ENCODE results near the gene ACSL6. TPM values are rescaled to one million over a fixed set of nuclear protein-coding genes. Genes with fewer than 3 reads are reported as not detected.

Gene ACSL6
- total and polyA plus RNA-seq, 2 donors (not counting 1 experiment from before 2014, with no cell fraction given) = 0.02 to 0.33 TPM

DNA sequence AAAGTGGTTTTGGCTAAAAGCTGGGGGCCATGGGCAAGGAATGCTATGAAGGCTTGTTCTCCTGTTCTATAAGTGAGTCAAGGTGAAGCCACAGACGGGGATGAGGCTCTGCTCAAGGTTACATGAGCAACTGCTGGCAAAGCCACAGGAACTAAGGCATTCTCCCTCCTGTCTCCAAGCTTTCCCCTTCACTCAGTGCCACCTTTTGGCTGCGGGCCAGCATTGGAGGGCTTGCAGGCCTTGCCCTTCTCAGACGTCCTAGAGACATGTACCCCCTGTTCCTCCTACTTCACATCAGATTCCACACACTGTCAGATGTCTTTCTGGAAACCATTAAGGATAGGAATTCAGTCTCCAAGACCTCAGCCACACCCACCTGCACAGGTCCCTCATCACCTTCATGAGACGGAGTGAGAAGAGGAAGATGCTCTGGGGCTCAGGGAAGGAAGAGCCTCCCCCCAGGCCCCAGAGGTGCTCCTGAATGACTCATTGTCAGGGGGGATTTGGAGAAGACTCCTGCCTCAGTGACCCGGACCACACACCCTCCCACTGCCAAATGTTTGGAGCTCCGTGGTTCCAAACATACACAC, 45.5 kb downstream of the ACSL6 start:
- Histone ChIP-seq H3K36me3 (ENCODE audit: control insufficient read depth, insufficient read depth, low read length) (no peaks in the 10 kb centered on the region), H4K20me1 (ENCODE audit: control insufficient read depth, extremely low read depth, insufficient read depth, low read length) (no peaks in the 10 kb centered on the region), H3K79me2 (ENCODE audit: control insufficient read depth, insufficient read depth, low read length) (no peaks in the 10 kb centered on the region), H3K4me2 (ENCODE audit: extremely low read depth, insufficient read depth, low read length) (no peak overlapping the region), H2AFZ (ENCODE audit: low read length) (no peak overlapping the region), H3K4me3 (replicated peaks in 1 of 4; ENCODE audit: control extremely low read depth in 1 of 4, insufficient read depth in 1 of 4, low read depth in 3 of 4, low read length in 4 of 4) (no peak overlapping the region), H3K27me3 (ENCODE audit: control insufficient read depth, insufficient read depth, low read length) (no peaks in the 10 kb centered on the region), H3K9me3 (ENCODE audit: control insufficient read depth, insufficient read depth, low read depth, low read length) (no peaks in the 10 kb centered on the region), H3K9ac (ENCODE audit: insufficient read depth, low read length) (no peak overlapping the region), H3K27ac (ENCODE audit: insufficient read depth, low read length) (no peak overlapping the region), H3K4me1 (ENCODE audit: control insufficient read depth, extremely low read depth, insufficient read depth, low read length) (no peaks in the 10 kb centered on the region)
- TF ChIP-seq EZH2 (IDR thresholded peaks at IDR 0.05; ENCODE audit: low read length, missing control alignments) = no peak
- TF ChIP-seq, protein P1, sequence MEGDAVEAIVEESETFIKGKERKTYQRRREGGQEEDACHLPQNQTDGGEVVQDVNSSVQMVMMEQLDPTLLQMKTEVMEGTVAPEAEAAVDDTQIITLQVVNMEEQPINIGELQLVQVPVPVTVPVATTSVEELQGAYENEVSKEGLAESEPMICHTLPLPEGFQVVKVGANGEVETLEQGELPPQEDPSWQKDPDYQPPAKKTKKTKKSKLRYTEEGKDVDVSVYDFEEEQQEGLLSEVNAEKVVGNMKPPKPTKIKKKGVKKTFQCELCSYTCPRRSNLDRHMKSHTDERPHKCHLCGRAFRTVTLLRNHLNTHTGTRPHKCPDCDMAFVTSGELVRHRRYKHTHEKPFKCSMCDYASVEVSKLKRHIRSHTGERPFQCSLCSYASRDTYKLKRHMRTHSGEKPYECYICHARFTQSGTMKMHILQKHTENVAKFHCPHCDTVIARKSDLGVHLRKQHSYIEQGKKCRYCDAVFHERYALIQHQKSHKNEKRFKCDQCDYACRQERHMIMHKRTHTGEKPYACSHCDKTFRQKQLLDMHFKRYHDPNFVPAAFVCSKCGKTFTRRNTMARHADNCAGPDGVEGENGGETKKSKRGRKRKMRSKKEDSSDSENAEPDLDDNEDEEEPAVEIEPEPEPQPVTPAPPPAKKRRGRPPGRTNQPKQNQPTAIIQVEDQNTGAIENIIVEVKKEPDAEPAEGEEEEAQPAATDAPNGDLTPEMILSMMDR (conservative IDR thresholded peaks at IDR 0.05 in 1 of 2, IDR thresholded peaks at IDR 0.05 in 1 of 2; ENCODE audit: low read depth in 1 of 2, low read length in 2 of 2) = no peak
- no peak for DNase-seq (ENCODE audit: low read depth in 2 of 2)

GRCh38 chr5:131959906-131960305, 51.6 kb downstream of the ACSL6 start:
- H3K9me3 ChIP-seq (ENCODE audit: control insufficient read depth, insufficient read depth, low read depth, low read length) = no peaks in the 10 kb centered on the region
- DNase-seq (ENCODE audit: low read depth in 2 of 2) = no peak
- no peak overlapping the region for H2AFZ ChIP-seq (ENCODE audit: low read length)
- TF ChIP-seq EZH2 (IDR thresholded peaks at IDR 0.05; ENCODE audit: low read length, missing control alignments) = no peak
- TF ChIP-seq, protein P1 (conservative IDR thresholded peaks at IDR 0.05 in 1 of 2, IDR thresholded peaks at IDR 0.05 in 1 of 2; ENCODE audit: low read depth in 1 of 2, low read length in 2 of 2) = no peak
- no peaks in the 10 kb centered on the region for H3K36me3 ChIP-seq (ENCODE audit: control insufficient read depth, insufficient read depth, low read length)
- no peaks in the 10 kb centered on the region for H4K20me1 ChIP-seq (ENCODE audit: control insufficient read depth, extremely low read depth, insufficient read depth, low read length)
- H3K27me3 ChIP-seq (ENCODE audit: control insufficient read depth, insufficient read depth, low read length) = no peaks in the 10 kb centered on the region
- no peaks in the 10 kb centered on the region for H3K79me2 ChIP-seq (ENCODE audit: control insufficient read depth, insufficient read depth, low read length)
- no peaks in the 10 kb centered on the region for H3K4me1 ChIP-seq (ENCODE audit: control insufficient read depth, extremely low read depth, insufficient read depth, low read length)
- H3K4me3 ChIP-seq (replicated peaks in 1 of 4; ENCODE audit: control extremely low read depth in 1 of 4, insufficient read depth in 1 of 4, low read depth in 3 of 4, low read length in 4 of 4) = no peak overlapping the region
- no peak overlapping the region for H3K27ac ChIP-seq (ENCODE audit: insufficient read depth, low read length)
- H3K4me2 ChIP-seq (ENCODE audit: extremely low read depth, insufficient read depth, low read length) = no peak overlapping the region
- no peak overlapping the region for H3K9ac ChIP-seq (ENCODE audit: insufficient read depth, low read length)

DNA sequence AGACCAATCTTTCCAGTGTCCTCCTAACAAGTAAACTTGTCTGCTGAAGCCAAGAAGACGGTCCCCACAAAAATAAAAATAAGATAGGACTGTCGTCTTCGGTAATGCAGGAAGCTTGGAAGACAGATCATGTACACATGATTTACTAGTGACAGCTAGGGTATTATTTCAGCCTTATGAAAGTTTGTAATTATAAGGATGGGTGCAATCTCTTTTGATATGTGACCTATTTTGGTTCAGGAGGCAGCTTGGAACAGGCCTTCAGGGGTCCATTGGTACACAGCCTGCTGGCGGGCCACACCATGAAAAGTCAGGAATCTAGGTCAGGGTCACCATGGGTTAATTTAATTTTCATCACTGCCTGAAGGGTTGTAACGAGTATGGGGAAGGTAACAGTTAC, 52.3 kb downstream of the ACSL6 start:
- TF ChIP-seq, protein P1 (conservative IDR thresholded peaks at IDR 0.05 in 1 of 2, IDR thresholded peaks at IDR 0.05 in 1 of 2; ENCODE audit: low read depth in 1 of 2, low read length in 2 of 2) = no peak
- no peak for TF ChIP-seq EZH2 (IDR thresholded peaks at IDR 0.05; ENCODE audit: low read length, missing control alignments)
- Histone ChIP-seq H3K9me3 (ENCODE audit: control insufficient read depth, insufficient read depth, low read depth, low read length) (no peaks in the 10 kb centered on the region), H3K27me3 (ENCODE audit: control insufficient read depth, insufficient read depth, low read length) (no peaks in the 10 kb centered on the region), H3K79me2 (ENCODE audit: control insufficient read depth, insufficient read depth, low read length) (no peaks in the 10 kb centered on the region), H3K36me3 (ENCODE audit: control insufficient read depth, insufficient read depth, low read length) (no peaks in the 10 kb centered on the region), H3K4me2 (ENCODE audit: extremely low read depth, insufficient read depth, low read length) (no peak overlapping the region), H4K20me1 (ENCODE audit: control insufficient read depth, extremely low read depth, insufficient read depth, low read length) (no peaks in the 10 kb centered on the region), H3K27ac (ENCODE audit: insufficient read depth, low read length) (no peak overlapping the region), H2AFZ (ENCODE audit: low read length) (no peak overlapping the region), H3K9ac (ENCODE audit: insufficient read depth, low read length) (no peak overlapping the region), H3K4me1 (ENCODE audit: control insufficient read depth, extremely low read depth, insufficient read depth, low read length) (no peaks in the 10 kb centered on the region), H3K4me3 (replicated peaks in 1 of 4; ENCODE audit: control extremely low read depth in 1 of 4, insufficient read depth in 1 of 4, low read depth in 3 of 4, low read length in 4 of 4) (no peak overlapping the region)
- DNase-seq (ENCODE audit: low read depth in 2 of 2) = no peak
